Measurements from ENCODE around the gene MYT1. TPM values are rescaled to one million over a fixed set of nuclear protein-coding genes. Genes with fewer than 3 reads are reported as not detected.

The MYT1 gene
- total RNA-seq, 4 donors from 2014 or later = 0.21 TPM; not detected in 3

GRCh38 chr20:64216036-64216435 is 51.8 kb downstream of the MYT1 start:
- no peak for DNase-seq
- H3K9me3 ChIP-seq = no peaks in the 10 kb centered on the region
- H3K4me1 ChIP-seq = peaks cover 3 to 7% of the 10 kb centered on the region in 2 donors
- H3K27me3 ChIP-seq = no peaks in the 10 kb centered on the region
- no peak overlapping the region for H3K4me3 ChIP-seq
- intact Hi-C loops (cut with DNase I; ENCODE audit: low total_unique reads) = no loop called here
- H3K36me3 ChIP-seq = no peaks in the 10 kb centered on the region
- H3K27ac ChIP-seq = no peak overlapping the region
- no peak for TF ChIP-seq POLR2A (IDR thresholded peaks at IDR 0.05)
- no peak for TF ChIP-seq CTCF (IDR thresholded peaks at IDR 0.05)

DNA sequence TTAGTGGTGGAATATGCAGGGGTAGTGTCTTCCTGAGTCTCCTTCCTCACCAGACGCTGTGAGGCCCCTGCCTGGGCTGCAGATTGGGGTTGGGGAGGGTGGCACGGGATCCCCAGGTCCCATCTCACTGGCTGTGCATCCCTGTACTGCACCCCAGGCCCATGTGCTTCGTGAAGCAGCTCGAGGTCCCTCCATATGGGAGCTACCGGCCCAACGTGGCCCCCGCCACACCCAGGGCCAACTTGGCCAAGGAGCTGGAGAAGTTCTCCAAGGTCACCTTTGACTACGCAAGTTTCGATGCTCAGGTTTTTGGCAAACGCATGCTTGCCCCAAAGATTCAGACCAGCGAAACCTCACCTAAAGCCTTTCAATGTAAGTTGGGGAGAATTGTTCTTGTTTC is 52.7 kb downstream of the MYT1 start:
- no peaks in the 10 kb centered on the region for H3K36me3 ChIP-seq
- H3K4me3 ChIP-seq = no peak overlapping the region
- H3K9me3 ChIP-seq = no peaks in the 10 kb centered on the region
- H3K4me1 ChIP-seq = peaks cover 3 to 7% of the 10 kb centered on the region in 2 donors
- no peak for DNase-seq
- intact Hi-C loops (cut with DNase I; ENCODE audit: low total_unique reads) = no loop called here
- no peak overlapping the region for H3K27ac ChIP-seq
- TF ChIP-seq CTCF (IDR thresholded peaks at IDR 0.05) (no peak), POLR2A (IDR thresholded peaks at IDR 0.05) (no peak)
- no peaks in the 10 kb centered on the region for H3K27me3 ChIP-seq

DNA sequence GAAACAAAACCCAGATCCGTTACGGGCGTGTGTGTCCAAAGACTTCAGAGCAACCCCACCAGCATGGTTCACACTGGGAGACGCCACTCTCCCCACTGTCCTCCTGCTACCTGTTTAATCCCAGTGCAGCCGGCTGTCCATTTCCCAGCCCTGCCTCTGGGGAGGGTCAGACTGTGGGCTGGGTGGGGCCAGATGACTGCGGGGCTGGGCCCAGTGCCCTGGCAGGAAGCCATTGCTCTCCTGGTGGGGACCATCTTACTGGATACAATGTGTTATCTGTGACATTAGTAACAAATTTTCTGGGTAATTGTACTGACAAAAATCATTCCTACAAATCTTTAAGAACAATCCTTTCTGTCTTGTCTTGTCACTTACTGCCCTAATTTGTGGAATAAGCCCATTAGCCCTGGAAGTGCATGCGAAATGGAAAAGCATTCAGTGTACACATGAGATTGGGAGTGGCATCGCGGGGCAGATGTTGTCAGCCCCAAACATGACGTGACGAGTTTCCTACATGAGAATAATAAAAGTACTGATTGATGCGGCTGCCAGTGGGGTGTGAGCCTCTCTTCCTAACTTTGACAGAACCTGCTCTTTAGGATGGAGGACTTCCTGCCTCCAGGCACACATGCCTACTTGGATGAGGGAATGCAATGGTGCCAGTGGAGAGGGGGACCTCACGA is 53.4 kb downstream of the MYT1 start:
- no peaks in the 10 kb centered on the region for H3K9me3 ChIP-seq
- TF ChIP-seq CTCF (IDR thresholded peaks at IDR 0.05) (no peak), POLR2A (IDR thresholded peaks at IDR 0.05) (no peak)
- H3K36me3 ChIP-seq = no peaks in the 10 kb centered on the region
- no peak overlapping the region for H3K27ac ChIP-seq
- peaks cover 0 to 7% of the 10 kb centered on the region in 2 donors for H3K4me1 ChIP-seq
- H3K4me3 ChIP-seq = no peak overlapping the region
- no peak for DNase-seq
- H3K27me3 ChIP-seq = no peaks in the 10 kb centered on the region
- intact Hi-C loops (cut with DNase I; ENCODE audit: low total_unique reads) = no loop called here

DNA sequence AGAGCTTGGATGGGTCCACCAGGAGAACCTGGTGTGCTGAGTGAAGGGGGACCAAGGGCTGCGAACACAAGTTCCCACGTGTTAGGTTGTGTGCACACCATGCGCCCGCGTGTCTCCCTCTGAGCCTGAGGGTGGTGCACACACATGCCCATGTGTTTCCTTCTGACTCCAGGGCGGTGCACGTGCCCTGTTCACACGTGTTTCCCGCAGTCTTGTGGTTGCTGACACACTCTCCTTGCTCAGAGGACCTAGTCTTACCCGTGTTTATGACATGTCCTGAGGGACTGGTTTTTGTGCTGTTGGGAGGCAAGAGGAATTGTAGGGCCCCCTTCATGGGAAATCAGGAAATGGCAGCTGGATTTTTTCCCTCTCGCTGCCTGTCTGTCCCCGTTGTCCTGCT is 55.0 kb downstream of the MYT1 start:
- no peak overlapping the region for H3K27ac ChIP-seq
- no peaks in the 10 kb centered on the region for H3K27me3 ChIP-seq
- TF ChIP-seq POLR2A (IDR thresholded peaks at IDR 0.05) (no peak), CTCF (IDR thresholded peaks at IDR 0.05) (no peak)
- H3K4me3 ChIP-seq = no peak overlapping the region
- H3K9me3 ChIP-seq = no peaks in the 10 kb centered on the region
- no peaks in the 10 kb centered on the region for H3K36me3 ChIP-seq
- intact Hi-C loops (cut with DNase I; ENCODE audit: low total_unique reads) = no loop called here
- DNase-seq = no peak
- H3K4me1 ChIP-seq = no peaks in the 10 kb centered on the region

DNA sequence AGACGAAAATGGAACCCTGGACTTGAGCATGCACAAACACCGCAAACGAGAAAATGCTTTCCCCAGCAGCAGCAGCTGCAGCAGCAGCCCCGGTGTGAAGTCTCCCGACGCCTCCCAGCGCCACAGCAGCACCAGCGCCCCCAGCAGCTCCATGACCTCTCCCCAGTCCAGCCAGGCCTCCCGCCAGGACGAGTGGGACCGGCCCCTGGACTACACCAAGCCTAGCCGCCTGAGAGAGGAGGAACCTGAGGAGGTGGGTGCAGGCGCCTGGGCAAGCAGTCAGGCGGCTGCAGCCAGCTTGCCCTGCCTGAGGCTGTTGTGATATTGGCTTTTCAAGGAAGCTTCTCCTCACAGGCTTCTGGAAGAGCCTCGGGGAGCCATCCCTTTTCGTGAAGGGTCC is 55.5 kb downstream of the MYT1 start:
- Histone ChIP-seq H3K27ac (no peak overlapping the region), H3K4me3 (no peak overlapping the region), H3K9me3 (no peaks in the 10 kb centered on the region), H3K27me3 (no peaks in the 10 kb centered on the region), H3K36me3 (no peaks in the 10 kb centered on the region), H3K4me1 (no peaks in the 10 kb centered on the region)
- no peak for DNase-seq
- TF ChIP-seq POLR2A (IDR thresholded peaks at IDR 0.05) (no peak), CTCF (IDR thresholded peaks at IDR 0.05) (no peak)
- intact Hi-C loops (cut with DNase I; ENCODE audit: low total_unique reads) = no loop called here

All from uterus (tissue), 4 donors.